Activated CD8-positive, alpha-beta memory T cell treated with anti-CD3 and anti-CD28 coated beads, Interleukin-2, amount 50 U/mL, for 24 hours (primary cell): ENCODE results near the gene SNX6.
"Not testable (repeated sequence)": the region's sequence is repeated elsewhere in the genome, so short reads cannot be mapped to it uniquely, and the experiment has no call there.

ENCODE experiments used
- DNase-seq: peaks from one replicate; pipeline ENCODE4 v3.0.0-alpha.2; 2020; ENCODE audit errors: extremely low read depth

The SNX6 gene

GRCh38 chr14:34562776-34563150 lies 67.2 kb downstream of the SNX6 start:
- no peak for DNase-seq

DNA sequence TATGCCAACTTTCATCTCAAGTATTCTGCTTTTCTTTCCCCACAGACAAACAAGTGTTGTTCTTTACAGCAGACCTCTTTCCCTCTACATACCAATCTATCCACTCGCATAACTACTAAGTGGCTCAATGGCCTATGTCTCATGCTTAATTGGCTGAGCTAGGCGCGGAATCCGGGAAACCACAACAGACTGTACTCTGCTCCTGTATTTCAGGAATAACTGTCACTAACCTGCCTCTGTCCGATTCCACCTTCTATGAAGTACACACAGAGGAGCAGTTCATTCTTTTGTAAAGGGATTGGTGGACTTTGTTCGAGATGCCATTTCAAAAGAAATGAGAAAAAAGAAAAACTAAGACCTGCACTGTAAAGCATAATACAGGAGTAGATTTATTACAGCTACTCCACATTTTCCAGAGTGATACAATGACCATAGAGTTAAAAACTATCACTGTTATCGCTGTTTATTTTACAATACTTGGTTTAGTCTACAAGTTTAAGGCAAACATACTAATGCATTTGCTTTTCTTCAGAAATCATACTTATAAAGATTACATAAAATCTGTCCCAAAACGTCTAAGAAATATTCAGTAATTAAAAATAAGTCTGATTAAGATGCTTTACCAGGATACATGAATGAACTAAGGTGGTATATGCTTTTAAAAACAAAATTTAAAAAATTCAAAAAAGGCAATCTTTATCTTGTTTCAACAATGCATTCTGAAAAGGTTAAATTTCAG lies 67.7 kb downstream of the SNX6 start:
- not testable (repeated sequence) for DNase-seq

- not testable (repeated sequence) for DNase-seq
Measured at GRCh38 chr14:34556498-34556829, 73.5 kb downstream of the SNX6 start.

- DNase-seq: not testable (repeated sequence)
Measured at GRCh38 chr14:34555583-34556497, 74.1 kb downstream of the SNX6 start.

DNA sequence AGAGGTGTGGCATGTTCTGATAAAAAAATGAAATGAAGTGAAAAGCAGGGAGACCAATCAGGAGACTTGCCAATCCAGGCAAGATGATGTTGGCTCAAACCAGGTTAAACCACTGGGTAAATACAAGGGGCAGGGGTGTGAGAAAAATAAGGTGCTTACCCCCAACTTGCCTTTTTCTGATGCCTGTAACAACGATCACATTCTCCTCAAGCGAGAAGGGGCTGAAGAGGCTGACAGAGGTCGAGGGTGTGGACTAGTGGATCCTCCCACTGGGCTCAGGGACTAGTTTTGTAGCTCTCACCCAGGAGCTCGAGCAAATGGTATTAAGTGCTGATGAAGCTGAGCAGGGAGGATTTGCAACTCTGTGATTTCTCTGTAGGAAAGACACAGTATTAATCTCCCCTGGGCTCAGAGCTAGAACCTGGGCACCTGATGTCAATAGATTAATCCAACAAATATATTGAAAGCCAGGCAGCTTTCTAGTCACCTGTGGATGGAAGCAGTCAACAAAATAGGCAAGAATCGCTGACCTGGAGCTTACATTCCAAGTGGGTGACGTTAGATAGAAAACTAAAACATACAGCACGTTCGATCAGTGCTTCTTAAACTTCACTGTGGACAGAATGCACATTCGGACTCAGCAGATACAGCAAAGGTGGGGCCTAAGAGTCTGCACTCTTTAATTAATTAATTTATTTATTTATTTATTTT lies 75.3 kb downstream of the SNX6 start:
- DNase-seq: no peak

DNA sequence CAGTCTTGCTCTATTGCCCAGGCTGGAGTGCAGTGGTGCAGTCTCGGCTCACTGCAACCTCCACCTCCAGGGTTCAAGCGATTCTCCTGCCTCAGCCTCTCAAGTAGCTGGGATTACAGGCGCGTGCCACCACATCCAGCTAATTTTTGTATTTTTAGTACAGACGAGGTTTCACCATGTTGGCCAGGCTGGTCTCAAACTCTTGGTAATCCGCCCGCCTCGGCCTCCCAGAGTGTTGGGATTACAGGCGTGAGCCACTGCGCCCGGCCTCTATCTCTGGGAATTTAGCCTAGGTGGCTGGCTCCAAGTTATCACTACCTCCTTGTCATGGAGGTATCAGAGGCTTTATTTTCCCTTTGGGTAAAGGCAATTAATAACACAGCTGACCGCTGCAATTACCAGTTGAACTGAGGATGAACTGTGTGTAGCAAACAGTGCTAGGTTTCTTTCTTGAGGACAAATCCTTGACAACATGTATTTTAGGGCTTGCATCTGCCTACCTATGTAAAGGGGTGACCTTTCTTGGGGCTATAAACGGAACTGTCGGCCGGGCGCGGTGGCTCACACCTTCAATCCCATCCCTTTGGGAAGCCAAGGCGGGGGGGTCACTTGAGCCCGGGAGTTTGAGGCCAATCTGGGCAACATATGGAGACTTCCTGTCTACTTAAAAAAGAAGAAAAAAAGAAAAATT lies 80.5 kb downstream of the SNX6 start:
- not testable (repeated sequence) for DNase-seq

DNA sequence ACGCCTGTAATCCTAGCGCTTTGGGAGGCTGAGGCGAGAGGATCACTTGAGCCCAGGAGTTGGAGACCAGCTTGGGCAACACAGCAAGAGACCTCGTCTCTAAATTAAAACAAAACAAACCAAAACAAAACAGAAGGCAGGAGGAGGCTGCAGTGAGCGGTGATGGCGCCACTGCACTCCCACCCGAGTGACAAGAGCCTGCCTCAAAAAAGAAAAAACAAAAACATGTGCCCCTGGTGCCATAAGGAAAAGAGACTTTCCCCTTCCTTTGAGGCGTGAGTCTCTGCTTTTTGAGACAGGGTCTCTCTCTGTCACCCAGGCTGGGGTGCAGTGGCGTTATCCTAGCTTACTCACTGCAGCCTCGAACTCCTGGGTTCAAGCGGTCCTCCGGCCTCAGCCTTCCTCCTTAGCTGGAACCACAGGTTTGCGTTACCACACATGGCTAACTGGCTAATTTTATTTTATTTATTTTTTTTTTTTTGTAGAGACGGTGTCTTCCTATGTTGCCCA lies 81.4 kb downstream of the SNX6 start:
- no peak for DNase-seq

DNA sequence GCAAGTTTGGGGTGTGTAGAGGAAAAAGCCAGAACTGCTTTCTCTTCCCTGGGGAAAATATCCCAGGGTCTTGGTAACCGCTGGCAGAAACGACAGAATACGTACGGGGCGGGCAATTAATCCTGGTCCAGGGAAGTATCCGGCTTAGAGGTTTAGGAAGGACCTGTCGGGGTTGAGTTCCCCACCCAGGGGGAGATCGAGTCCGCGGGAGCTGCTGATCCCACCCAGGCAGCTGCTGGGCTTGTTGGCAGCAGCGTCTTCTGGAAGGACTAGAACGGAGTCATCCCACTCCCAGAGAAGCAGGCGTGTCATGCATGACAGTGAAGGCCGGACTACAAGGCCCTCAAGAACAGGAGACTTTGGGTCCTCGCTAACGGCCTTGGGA lies 82.8 kb downstream of the SNX6 start:
- not testable (repeated sequence) for DNase-seq

DNA sequence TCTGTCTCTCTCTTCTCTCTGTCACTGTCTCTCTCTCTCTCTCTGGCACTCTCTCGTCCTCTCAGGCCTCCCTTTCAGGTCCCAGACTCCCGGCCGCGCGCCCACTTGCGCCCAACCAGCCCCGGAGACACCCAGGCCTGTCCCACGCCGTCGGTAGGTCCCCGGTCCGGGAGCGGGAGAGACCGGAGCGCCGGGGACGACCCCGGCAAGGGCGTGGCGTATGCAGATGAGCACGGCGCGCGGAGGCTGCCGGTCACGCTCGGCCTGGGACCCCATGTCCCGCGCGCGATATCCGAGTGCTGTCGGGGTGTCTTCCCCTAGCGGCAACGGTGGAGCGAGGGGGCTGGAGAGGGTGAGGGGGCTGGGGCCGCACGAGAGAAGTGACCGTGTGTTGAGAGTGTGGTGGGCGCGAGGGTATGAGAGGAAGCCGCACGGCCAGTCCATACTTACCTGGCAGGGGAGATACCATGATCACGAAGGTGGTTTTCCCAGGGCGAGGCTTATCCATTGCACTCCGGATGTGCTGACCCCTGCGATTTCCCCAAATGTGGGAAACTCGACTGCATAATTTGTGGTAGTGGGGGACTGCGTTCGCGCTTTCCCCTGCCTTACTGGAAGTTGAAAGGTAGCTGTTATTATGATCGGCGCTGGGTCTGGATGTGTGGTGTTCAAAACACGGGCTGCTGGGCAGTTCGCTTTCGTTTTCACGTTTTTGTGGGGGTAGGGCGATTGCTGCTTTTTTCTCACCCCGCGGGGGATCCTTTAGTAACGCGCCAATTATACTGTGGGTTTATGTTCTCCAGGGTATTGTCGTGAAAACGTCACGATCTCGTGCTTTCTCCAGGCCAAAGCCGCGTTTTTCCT lies 83.4 kb downstream of the SNX6 start:
- DNase-seq: not testable (repeated sequence)

DNA sequence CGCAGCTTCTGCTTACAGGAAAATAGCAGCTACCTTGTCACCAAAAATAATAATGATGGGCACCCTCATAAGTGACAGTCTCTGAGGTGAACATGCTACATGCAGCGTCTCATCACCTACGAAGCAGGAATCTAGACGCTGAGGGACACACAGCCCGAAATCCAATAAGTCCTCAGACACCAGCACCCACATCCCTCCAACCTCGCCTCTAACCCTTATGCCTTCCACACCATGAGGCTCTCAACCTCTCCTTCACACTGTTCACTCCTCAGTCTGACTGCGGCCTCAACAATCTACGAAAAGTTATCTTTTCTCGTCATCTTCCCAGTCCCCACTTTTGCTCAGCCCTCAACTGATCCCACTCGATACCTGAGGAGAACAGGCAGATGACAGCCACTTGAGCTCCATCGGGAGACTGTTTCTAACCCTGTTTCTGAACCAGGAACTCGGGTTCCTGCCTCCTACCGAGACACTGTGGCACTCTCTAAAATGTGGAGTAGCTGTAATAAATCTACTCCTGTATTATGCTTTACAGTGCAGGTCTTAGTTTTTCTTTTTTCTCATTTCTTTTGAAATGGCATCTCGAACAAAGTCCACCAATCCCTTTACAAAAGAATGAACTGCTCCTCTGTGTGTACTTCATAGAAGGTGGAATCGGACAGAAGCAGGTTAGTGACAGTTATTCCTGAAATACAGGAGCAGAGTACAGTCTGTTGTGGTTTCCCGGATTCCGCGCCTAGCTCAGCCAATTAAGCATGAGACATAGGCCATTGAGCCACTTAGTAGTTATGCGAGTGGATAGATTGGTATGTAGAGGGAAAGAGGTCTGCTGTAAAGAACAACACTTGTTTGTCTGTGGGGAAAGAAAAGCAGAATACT lies 89.5 kb downstream of the SNX6 start:
- DNase-seq: not testable (repeated sequence)

DNA sequence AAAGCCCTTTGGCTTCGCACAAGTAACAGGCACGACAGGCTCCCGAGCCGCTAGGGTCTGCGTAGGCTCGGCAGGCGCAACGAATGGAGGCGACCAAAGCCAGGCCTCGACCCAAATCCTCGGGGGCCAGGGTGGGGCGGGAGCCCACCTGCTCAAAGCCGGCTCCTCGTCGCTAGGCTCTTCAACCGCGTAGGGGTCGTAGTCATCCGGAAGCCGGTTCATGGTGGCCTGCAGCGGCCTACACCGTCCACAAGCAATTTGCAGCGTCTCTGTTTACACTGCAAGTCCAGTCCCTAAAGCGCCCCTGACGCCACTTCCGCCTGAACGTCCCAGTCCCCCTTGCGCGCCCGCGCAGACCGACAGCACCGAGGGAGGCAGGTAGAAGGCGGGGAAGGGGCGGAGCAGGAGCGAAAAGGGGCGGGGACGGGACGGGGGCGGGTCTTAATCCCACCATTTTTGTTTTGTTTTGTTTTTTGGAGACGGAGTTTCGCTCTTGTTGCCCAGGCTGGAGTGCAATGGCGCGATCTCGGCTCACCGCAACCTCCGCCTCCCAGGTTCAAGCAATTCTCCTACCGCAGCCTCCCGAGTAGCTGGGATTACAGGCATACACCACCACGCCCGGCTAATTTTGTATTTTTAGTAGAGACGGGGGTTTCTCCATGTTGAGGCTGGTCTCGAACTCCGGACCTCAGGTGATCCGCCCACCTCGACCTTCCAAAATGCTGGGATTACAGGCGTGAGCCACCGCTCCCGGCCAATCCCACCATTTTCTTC lies 90.4 kb downstream of the SNX6 start, which contains the start of gene EAPP:
Gene EAPP (minus strand): TSS at position 295 of the 774 bp plus-strand sequence. CDS start 73 bp downstream, at position 222.
- DNase-seq: peak; percentile 90

GRCh38 chr14:34538871-34539406 lies 91.0 kb downstream of the SNX6 start:
- no peak for DNase-seq

- not testable (repeated sequence) for DNase-seq
Measured at GRCh38 chr14:34538096-34538495, 91.9 kb downstream of the SNX6 start.

GRCh38 chr14:34537677-34538009 lies 92.3 kb downstream of the SNX6 start:
- no peak for DNase-seq

GRCh38 chr14:34536951-34537676 lies 92.8 kb downstream of the SNX6 start:
- DNase-seq: no peak

- no peak for DNase-seq
Measured at GRCh38 chr14:34527591-34527990, 102.4 kb downstream of the SNX6 start.

GRCh38 chr14:34524216-34524615 lies 105.7 kb downstream of the SNX6 start:
- DNase-seq: not testable (repeated sequence)

GRCh38 chr14:34522496-34522895 lies 107.5 kb downstream of the SNX6 start:
- DNase-seq: no peak
